Osteocyte (in vitro differentiated cells): ENCODE measurements around the gene MYO5C. TPM values are rescaled to one million over a fixed set of nuclear protein-coding genes. Genes with fewer than 3 reads are reported as not detected.
A peak's percentile ranks its signal among the peaks of the same experiment; 100 is the strongest.

ENCODE experiments used
- DNase-seq: peaks from one replicate; pipeline ENCODE4 v3.0.0; 2021; ENCODE audit warnings: mixed read lengths; ENCODE audit not compliant: unreplicated experiment; ENCODE audit errors: extremely low spot score
- H3K27ac Mint-ChIP-seq: one replicate; pipeline ENCODE4 v1.8.0; 2021; ENCODE audit warnings: mild to moderate bottlenecking, mixed read lengths; ENCODE audit not compliant: unreplicated experiment
- H3K27me3 Mint-ChIP-seq: one replicate; pipeline ENCODE4 v1.8.0; 2021; ENCODE audit warnings: mixed read lengths; ENCODE audit not compliant: unreplicated experiment
- H3K36me3 Mint-ChIP-seq: one replicate; pipeline ENCODE4 v1.8.0; 2021; ENCODE audit warnings: mixed read lengths; ENCODE audit not compliant: unreplicated experiment
- H3K4me1 Mint-ChIP-seq: one replicate; pipeline ENCODE4 v1.8.0; 2021; ENCODE audit warnings: mixed read lengths; ENCODE audit not compliant: unreplicated experiment
- H3K4me3 Mint-ChIP-seq: one replicate; pipeline ENCODE4 v1.8.0; 2021; ENCODE audit warnings: mild to moderate bottlenecking, moderate library complexity, mixed read lengths; ENCODE audit not compliant: unreplicated experiment
- H3K9me3 Mint-ChIP-seq: one replicate; pipeline ENCODE4 v1.8.0; 2021; ENCODE audit warnings: mixed read lengths; ENCODE audit not compliant: unreplicated experiment
- CTCF ChIP-seq: fragments of 200-600 bp; sonication (generic); IDR thresholded peaks from 2 replicates; pipeline ENCODE4 v1.5.0; 2021; ENCODE audit warnings: antibody characterized with exemption, mild to moderate bottlenecking, moderate library complexity
- total RNA-seq: library from RNA; stranded (reverse); gene quantifications from 2 replicates; pipeline ENCODE4 v1.2.1, GENCODE V29; 2021

MYO5C gene
- total RNA-seq, 1 donor from 2014 or later = 4.0 TPM

DNA sequence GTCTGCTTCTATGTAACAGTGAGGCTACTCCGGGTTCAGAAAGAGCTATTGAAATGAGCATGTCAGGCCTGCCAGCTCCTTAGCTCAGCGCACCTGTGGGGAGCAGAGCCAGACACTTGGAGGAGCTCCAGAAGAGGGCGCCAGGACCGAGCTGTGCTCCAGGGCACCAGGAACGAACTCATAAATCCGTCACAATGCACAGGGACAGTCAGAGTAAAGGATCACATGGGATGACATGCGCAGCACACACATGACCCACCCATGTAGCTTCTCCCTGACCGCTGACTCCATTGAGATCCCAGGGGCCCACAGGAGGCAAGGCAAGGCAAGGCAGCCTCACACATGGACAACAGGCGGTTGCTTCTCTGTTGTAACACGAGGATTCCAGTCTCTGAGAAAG lies 78.4 kb downstream of the MYO5C start:
- no peak overlapping the region for H3K27ac Mint-ChIP-seq
- H3K36me3 Mint-ChIP-seq = no peaks in the 10 kb centered on the region

DNA sequence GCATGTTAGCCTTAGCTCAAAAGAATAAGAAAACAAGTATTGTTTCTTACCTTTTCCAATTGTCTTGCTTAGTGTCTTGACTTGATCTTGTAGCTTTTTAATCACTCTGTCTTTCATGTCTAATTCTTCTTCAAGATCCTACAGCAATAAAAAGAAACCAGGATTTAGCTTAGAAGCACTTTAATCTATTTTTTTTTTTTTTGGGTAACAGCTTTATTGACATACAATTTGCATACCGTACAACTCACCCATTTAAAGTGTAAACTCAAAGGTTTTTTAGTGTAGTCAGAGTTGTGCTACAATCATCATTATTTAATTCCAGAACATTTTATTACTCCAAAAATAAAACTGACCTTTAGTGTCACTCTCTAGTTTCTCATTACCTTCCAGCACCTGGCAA lies 81.1 kb downstream of the MYO5C start:
- no peak overlapping the region for H3K4me3 Mint-ChIP-seq
- no peaks in the 10 kb centered on the region for H3K27me3 Mint-ChIP-seq
- no peak for DNase-seq
- TF ChIP-seq CTCF = no peak
- no peaks in the 10 kb centered on the region for H3K36me3 Mint-ChIP-seq
- no peak overlapping the region for H3K27ac Mint-ChIP-seq
- no peaks in the 10 kb centered on the region for H3K9me3 Mint-ChIP-seq
- H3K4me1 Mint-ChIP-seq = no peaks in the 10 kb centered on the region

More for the DNA sequence above, 78.4 kb downstream of the MYO5C start:
- peak; percentile 10 for TF ChIP-seq CTCF
- Mint-ChIP-seq H3K4me1 (no peaks in the 10 kb centered on the region), H3K4me3 (no peak overlapping the region), H3K9me3 (no peaks in the 10 kb centered on the region), H3K27me3 (no peaks in the 10 kb centered on the region)
- DNase-seq = peak; percentile 73

DNA sequence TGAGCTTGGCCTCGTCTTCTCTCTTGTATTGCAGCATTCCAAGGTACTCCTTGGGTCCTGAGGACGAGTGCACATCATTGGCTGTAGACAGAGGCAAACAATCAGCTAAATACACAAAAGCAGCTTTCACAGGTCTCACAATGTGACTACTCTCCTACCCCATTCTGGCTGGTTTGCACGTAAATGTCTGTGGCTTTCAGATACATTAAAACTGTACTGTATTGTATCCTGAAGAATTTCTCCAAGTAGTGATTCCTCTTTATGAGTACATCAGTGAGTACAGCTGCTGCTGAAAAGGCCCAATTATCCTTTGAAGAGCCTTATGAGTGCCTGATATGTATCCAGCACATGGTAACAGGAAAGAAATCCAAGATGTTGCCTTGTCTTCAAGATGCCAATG lies 82.4 kb downstream of the MYO5C start:
- no peaks in the 10 kb centered on the region for H3K9me3 Mint-ChIP-seq
- no peaks in the 10 kb centered on the region for H3K4me1 Mint-ChIP-seq
- no peak overlapping the region for H3K4me3 Mint-ChIP-seq
- H3K36me3 Mint-ChIP-seq = no peaks in the 10 kb centered on the region
- no peak for DNase-seq
- no peaks in the 10 kb centered on the region for H3K27me3 Mint-ChIP-seq
- TF ChIP-seq CTCF = no peak
- H3K27ac Mint-ChIP-seq = no peak overlapping the region

- Mint-ChIP-seq H3K4me1 (peaks cover 5% of the 10 kb centered on the region), H3K27me3 (no peaks in the 10 kb centered on the region), H3K4me3 (no peak overlapping the region), H3K27ac (no peak overlapping the region), H3K9me3 (no peaks in the 10 kb centered on the region), H3K36me3 (no peaks in the 10 kb centered on the region)
- TF ChIP-seq CTCF = peak; percentile 62
- no peak for DNase-seq
Measured at GRCh38 chr15:52208306-52208946, 87.2 kb downstream of the MYO5C start.

GRCh38 chr15:52207191-52207590 lies 88.4 kb downstream of the MYO5C start:
- H3K36me3 Mint-ChIP-seq = no peaks in the 10 kb centered on the region
- no peak for TF ChIP-seq CTCF
- no peaks in the 10 kb centered on the region for H3K9me3 Mint-ChIP-seq
- no peak for DNase-seq
- no peak overlapping the region for H3K27ac Mint-ChIP-seq
- H3K4me3 Mint-ChIP-seq = no peak overlapping the region
- no peaks in the 10 kb centered on the region for H3K27me3 Mint-ChIP-seq
- H3K4me1 Mint-ChIP-seq = peaks cover 5% of the 10 kb centered on the region
